Measurements from ENCODE around the gene TBC1D1. TPM values are rescaled to one million over a fixed set of nuclear protein-coding genes. Genes with fewer than 3 reads are reported as not detected.

The TBC1D1 gene
- polyA plus RNA-seq, 1 donor from 2014 or later: 23.2 TPM

DNA sequence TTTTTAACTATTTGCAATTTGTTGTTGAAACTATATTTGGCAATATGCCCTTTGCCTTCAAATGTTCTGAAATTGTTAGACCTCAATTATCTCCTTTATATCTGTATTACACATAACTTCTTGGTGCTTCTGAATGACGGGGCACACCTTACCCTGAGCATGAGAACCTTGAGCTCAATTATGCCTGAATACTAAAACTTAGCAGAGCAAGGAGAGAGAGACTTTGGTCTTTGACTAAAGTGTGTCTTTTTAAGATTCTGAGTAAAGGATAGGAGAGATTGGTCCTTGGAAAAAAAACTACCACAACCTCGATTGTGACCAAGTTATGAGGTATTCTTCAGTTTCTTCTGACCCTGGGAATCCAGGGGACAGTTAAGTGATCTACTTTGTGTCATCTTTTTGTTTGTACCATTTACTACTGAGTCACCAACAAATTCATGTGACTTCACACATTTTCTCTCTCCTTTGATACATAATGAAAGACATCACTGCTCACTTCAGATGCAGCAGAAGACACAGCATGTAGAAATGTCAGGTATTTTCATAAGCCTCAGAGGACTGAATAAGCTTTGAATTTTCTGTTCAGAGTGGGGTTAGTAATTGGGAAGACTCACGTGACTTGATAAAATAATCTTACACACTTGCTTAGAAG, 120.8 kb downstream of the TBC1D1 start (continued):
- TF ChIP-seq RAD21 (conservative IDR thresholded peaks at IDR 0.05) (no peak), EZH2 (IDR thresholded peaks at IDR 0.05; ENCODE audit: borderline replicate concordance, insufficient read depth, low read length, poor library complexity, severe bottlenecking) (no peak), EP300 (conservative IDR thresholded peaks at IDR 0.05; ENCODE audit: poor library complexity, severe bottlenecking) (no peak)

- Histone ChIP-seq H3K79me2 (replicated peaks; ENCODE audit: insufficient read depth, low read length) (no peaks in the 10 kb centered on the region), H3K4me3 (ENCODE audit: low read length) (no peak overlapping the region), H3K27me3 (ENCODE audit: insufficient read depth, low read depth, low read length) (no peaks in the 10 kb centered on the region), H2AFZ (ENCODE audit: low read depth, low read length) (no peak overlapping the region), H4K20me1 (ENCODE audit: insufficient read depth) (no peaks in the 10 kb centered on the region), H3F3A (ENCODE audit: insufficient read depth, low read length, poor library complexity, severe bottlenecking) (no peaks in the 10 kb centered on the region), H3K27ac (ENCODE audit: low read length) (no peak overlapping the region), H3K9me3 (ENCODE audit: low read length) (no peaks in the 10 kb centered on the region), H3K9me2 (ENCODE audit: insufficient read depth, low read length) (no peaks in the 10 kb centered on the region), H3K9ac (ENCODE audit: low read length) (no peak overlapping the region), H3K36me3 (ENCODE audit: insufficient read depth, low read length) (no peaks in the 10 kb centered on the region), H3K4me2 (ENCODE audit: low read length) (no peak overlapping the region)
- TF ChIP-seq TAF1 (IDR thresholded peaks at IDR 0.05; ENCODE audit: low read depth): no peak
- no peak for TF ChIP-seq EZH2 (IDR thresholded peaks at IDR 0.05; ENCODE audit: borderline replicate concordance, insufficient read depth, low read length, poor library complexity, severe bottlenecking)
- TF ChIP-seq, protein P1, sequence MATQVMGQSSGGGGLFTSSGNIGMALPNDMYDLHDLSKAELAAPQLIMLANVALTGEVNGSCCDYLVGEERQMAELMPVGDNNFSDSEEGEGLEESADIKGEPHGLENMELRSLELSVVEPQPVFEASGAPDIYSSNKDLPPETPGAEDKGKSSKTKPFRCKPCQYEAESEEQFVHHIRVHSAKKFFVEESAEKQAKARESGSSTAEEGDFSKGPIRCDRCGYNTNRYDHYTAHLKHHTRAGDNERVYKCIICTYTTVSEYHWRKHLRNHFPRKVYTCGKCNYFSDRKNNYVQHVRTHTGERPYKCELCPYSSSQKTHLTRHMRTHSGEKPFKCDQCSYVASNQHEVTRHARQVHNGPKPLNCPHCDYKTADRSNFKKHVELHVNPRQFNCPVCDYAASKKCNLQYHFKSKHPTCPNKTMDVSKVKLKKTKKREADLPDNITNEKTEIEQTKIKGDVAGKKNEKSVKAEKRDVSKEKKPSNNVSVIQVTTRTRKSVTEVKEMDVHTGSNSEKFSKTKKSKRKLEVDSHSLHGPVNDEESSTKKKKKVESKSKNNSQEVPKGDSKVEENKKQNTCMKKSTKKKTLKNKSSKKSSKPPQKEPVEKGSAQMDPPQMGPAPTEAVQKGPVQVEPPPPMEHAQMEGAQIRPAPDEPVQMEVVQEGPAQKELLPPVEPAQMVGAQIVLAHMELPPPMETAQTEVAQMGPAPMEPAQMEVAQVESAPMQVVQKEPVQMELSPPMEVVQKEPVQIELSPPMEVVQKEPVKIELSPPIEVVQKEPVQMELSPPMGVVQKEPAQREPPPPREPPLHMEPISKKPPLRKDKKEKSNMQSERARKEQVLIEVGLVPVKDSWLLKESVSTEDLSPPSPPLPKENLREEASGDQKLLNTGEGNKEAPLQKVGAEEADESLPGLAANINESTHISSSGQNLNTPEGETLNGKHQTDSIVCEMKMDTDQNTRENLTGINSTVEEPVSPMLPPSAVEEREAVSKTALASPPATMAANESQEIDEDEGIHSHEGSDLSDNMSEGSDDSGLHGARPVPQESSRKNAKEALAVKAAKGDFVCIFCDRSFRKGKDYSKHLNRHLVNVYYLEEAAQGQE (IDR thresholded peaks at IDR 0.05; ENCODE audit: borderline replicate concordance): no peak
- TF ChIP-seq, protein P2, sequence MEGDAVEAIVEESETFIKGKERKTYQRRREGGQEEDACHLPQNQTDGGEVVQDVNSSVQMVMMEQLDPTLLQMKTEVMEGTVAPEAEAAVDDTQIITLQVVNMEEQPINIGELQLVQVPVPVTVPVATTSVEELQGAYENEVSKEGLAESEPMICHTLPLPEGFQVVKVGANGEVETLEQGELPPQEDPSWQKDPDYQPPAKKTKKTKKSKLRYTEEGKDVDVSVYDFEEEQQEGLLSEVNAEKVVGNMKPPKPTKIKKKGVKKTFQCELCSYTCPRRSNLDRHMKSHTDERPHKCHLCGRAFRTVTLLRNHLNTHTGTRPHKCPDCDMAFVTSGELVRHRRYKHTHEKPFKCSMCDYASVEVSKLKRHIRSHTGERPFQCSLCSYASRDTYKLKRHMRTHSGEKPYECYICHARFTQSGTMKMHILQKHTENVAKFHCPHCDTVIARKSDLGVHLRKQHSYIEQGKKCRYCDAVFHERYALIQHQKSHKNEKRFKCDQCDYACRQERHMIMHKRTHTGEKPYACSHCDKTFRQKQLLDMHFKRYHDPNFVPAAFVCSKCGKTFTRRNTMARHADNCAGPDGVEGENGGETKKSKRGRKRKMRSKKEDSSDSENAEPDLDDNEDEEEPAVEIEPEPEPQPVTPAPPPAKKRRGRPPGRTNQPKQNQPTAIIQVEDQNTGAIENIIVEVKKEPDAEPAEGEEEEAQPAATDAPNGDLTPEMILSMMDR (IDR thresholded peaks at IDR 0.05; ENCODE audit: poor library complexity, severe bottlenecking): no peak
- no peak for TF ChIP-seq RAD21 (conservative IDR thresholded peaks at IDR 0.05)
- TF ChIP-seq POLR2AphosphoS5 (IDR thresholded peaks at IDR 0.05): no peak
- TF ChIP-seq MXI1 (conservative IDR thresholded peaks at IDR 0.05; ENCODE audit: poor library complexity, severe bottlenecking): no peak
- TF ChIP-seq SMC3 (conservative IDR thresholded peaks at IDR 0.05; ENCODE audit: poor library complexity): no peak
- no peak for TF ChIP-seq EP300 (conservative IDR thresholded peaks at IDR 0.05; ENCODE audit: poor library complexity, severe bottlenecking)
Measured at GRCh38 chr4:38013461-38014366, 122.8 kb downstream of the TBC1D1 start.

All from neural cell (in vitro differentiated cells).